ENCODE data around the gene KRTAP9-4. TPM values are rescaled to one million over a fixed set of nuclear protein-coding genes. Genes with fewer than 3 reads are reported as not detected.

The KRTAP9-4 gene
- total RNA-seq, 1 donor from 2014 or later: not detected

DNA sequence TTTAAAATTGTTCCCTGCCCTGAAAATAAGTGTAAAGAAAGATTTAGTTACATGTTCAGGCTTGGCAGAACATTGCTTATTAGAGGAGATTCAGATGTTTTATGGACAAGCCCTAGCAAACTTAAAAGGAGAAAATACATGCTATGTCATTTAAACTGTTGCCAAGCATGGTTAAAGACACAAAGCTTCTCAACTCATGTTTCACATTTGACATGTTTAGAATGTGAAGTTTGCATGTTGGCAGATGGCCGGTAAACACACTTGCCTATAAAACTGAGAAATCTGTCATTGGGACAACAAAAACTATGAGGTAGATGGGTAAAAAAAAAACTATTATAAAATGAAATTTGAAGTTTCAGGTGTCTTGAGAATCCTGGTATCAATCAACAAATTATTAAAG lies 47.4 kb downstream of the KRTAP9-4 start:
- no peak overlapping the region for H3K4me3 Mint-ChIP-seq (ENCODE audit: unreplicated experiment)
- DNase-seq (ENCODE audit: extremely low spot score, unreplicated experiment): no peak
- no peaks in the 10 kb centered on the region for H3K36me3 Mint-ChIP-seq (ENCODE audit: unreplicated experiment)
- no peak overlapping the region for H3K27ac Mint-ChIP-seq (ENCODE audit: unreplicated experiment)
- H3K27me3 Mint-ChIP-seq (ENCODE audit: unreplicated experiment): no peaks in the 10 kb centered on the region
- TF ChIP-seq, protein P1, sequence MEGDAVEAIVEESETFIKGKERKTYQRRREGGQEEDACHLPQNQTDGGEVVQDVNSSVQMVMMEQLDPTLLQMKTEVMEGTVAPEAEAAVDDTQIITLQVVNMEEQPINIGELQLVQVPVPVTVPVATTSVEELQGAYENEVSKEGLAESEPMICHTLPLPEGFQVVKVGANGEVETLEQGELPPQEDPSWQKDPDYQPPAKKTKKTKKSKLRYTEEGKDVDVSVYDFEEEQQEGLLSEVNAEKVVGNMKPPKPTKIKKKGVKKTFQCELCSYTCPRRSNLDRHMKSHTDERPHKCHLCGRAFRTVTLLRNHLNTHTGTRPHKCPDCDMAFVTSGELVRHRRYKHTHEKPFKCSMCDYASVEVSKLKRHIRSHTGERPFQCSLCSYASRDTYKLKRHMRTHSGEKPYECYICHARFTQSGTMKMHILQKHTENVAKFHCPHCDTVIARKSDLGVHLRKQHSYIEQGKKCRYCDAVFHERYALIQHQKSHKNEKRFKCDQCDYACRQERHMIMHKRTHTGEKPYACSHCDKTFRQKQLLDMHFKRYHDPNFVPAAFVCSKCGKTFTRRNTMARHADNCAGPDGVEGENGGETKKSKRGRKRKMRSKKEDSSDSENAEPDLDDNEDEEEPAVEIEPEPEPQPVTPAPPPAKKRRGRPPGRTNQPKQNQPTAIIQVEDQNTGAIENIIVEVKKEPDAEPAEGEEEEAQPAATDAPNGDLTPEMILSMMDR (IDR thresholded peaks at IDR 0.05): no peak
- no peaks in the 10 kb centered on the region for H3K9me3 Mint-ChIP-seq (ENCODE audit: unreplicated experiment)
- no peaks in the 10 kb centered on the region for H3K4me1 Mint-ChIP-seq (ENCODE audit: unreplicated experiment)

DNA sequence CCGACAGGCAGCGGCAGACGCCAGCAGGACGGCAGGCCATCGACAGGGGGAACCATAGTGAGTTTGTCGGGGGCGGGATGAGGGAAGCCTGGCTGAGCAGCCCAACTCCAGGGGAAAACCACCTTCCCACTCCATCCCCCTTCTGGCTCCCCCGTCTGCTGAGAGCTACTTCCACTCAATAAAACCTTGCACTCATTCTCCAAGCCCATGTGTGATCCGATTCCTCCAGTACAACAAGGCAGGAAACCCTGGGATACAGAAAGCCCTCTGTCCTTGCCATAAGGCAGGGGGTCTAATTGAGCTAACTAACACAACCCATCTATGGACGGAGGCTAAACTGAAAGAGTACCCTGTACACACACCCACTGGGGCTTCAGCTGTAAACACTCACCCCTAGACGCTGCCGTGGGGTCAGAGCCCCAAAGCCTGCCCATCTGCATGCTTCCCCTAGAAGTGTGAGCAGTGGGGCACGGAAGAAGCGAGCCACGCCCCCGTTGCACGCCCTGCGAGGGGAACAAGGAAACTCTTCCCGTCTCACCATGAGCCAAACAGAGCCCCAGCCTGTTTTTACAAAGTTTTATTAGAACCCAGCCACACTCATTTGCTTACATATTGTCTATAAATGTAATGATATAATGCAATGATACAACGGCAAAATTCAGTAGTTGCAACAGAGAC lies 49.1 kb downstream of the KRTAP9-4 start:
- Mint-ChIP-seq H3K9me3 (ENCODE audit: unreplicated experiment) (no peaks in the 10 kb centered on the region), H3K36me3 (ENCODE audit: unreplicated experiment) (no peaks in the 10 kb centered on the region), H3K4me1 (ENCODE audit: unreplicated experiment) (no peaks in the 10 kb centered on the region), H3K27me3 (ENCODE audit: unreplicated experiment) (no peaks in the 10 kb centered on the region), H3K27ac (ENCODE audit: unreplicated experiment) (no peak overlapping the region), H3K4me3 (ENCODE audit: unreplicated experiment) (no peak overlapping the region)
- no peak for DNase-seq (ENCODE audit: extremely low spot score, unreplicated experiment)
- TF ChIP-seq, protein P1 (IDR thresholded peaks at IDR 0.05): no peak

Other genes starting within 250 kb of the KRTAP9-4 start
- gene KRTAP3-2, start 249.8 kb upstream of the KRTAP9-4 start, total RNA-seq: not detected in 2 replicates
- gene KRTAP3-1, start 240.6 kb upstream of the KRTAP9-4 start, total RNA-seq: not detected in 2 replicates
- not detected in 2 replicates for gene KRTAP1-5, start 222.5 kb upstream of the KRTAP9-4 start, total RNA-seq
- not detected in 2 replicates for gene KRTAP1-4, start 219.5 kb upstream of the KRTAP9-4 start, total RNA-seq
- not detected in 2 replicates for gene KRTAP1-3, start 214.8 kb upstream of the KRTAP9-4 start, total RNA-seq
- not detected in 2 replicates for gene KRTAP1-1, start 208.2 kb upstream of the KRTAP9-4 start, total RNA-seq
- not detected in 2 replicates for gene KRTAP2-1, start 202.4 kb upstream of the KRTAP9-4 start, total RNA-seq
- gene KRTAP2-2, start 194.5 kb upstream of the KRTAP9-4 start, total RNA-seq: not detected in 2 replicates
- not detected in 2 replicates for gene KRTAP2-3, start 189.6 kb upstream of the KRTAP9-4 start, total RNA-seq
- gene KRTAP2-4, start 183.8 kb upstream of the KRTAP9-4 start, total RNA-seq: not detected in 2 replicates
- not detected in 2 replicates for gene KRTAP4-7, start 165.5 kb upstream of the KRTAP9-4 start, total RNA-seq
- not detected in 2 replicates for gene KRTAP4-8, start 151.5 kb upstream of the KRTAP9-4 start, total RNA-seq
- not detected in 2 replicates for gene KRTAP4-16, start 147.5 kb upstream of the KRTAP9-4 start, total RNA-seq
- not detected in 2 replicates for gene KRTAP4-9, start 144.3 kb upstream of the KRTAP9-4 start, total RNA-seq
- not detected in 2 replicates for gene KRTAP4-11, start 131.3 kb upstream of the KRTAP9-4 start, total RNA-seq
- gene KRTAP4-12, start 125.5 kb upstream of the KRTAP9-4 start, total RNA-seq: not detected in 2 replicates
- gene KRTAP4-6, start 109.1 kb upstream of the KRTAP9-4 start, total RNA-seq: not detected in 2 replicates
- not detected in 2 replicates for gene KRTAP4-5, start 99.9 kb upstream of the KRTAP9-4 start, total RNA-seq
- gene KRTAP4-4, start 88.9 kb upstream of the KRTAP9-4 start, total RNA-seq: not detected in 2 replicates
- gene KRTAP4-3, start 81.5 kb upstream of the KRTAP9-4 start, total RNA-seq: not detected in 2 replicates
- gene KRTAP4-2, start 71.5 kb upstream of the KRTAP9-4 start, total RNA-seq: not detected in 2 replicates
- gene KRTAP4-1, start 64.8 kb upstream of the KRTAP9-4 start, total RNA-seq: not detected in 2 replicates
- gene KRTAP9-1, start 59.8 kb upstream of the KRTAP9-4 start, total RNA-seq: not detected in 2 replicates
- not detected in 2 replicates for gene KRTAP9-2, start 23.0 kb upstream of the KRTAP9-4 start, total RNA-seq
- gene KRTAP9-3, start 17.2 kb upstream of the KRTAP9-4 start, total RNA-seq: not detected in 2 replicates
- not detected in 2 replicates for gene KRTAP9-8, start 11.7 kb upstream of the KRTAP9-4 start, total RNA-seq
- gene KRTAP9-9, start 5.7 kb downstream of the KRTAP9-4 start, total RNA-seq: not detected in 2 replicates
- not detected in 2 replicates for gene KRTAP9-6, start 15.7 kb downstream of the KRTAP9-4 start, total RNA-seq
- not detected in 2 replicates for gene KRTAP9-7, start 26.0 kb downstream of the KRTAP9-4 start, total RNA-seq
- not detected in 2 replicates for gene KRTAP29-1, start 53.2 kb downstream of the KRTAP9-4 start, total RNA-seq
- gene KRTAP16-1, start 59.6 kb downstream of the KRTAP9-4 start, total RNA-seq: not detected in 2 replicates
- not detected in 2 replicates for gene KRTAP17-1, start 66.0 kb downstream of the KRTAP9-4 start, total RNA-seq
- not detected in 2 replicates for gene KRT33A, start 101.1 kb downstream of the KRTAP9-4 start, total RNA-seq
- gene KRT33B, start 120.1 kb downstream of the KRTAP9-4 start, total RNA-seq: not detected in 2 replicates
- gene KRT34, start 132.6 kb downstream of the KRTAP9-4 start, total RNA-seq: not detected in 2 replicates
- gene KRT31, start 147.9 kb downstream of the KRTAP9-4 start, total RNA-seq: not detected in 2 replicates
- not detected in 2 replicates for gene KRT37, start 174.9 kb downstream of the KRTAP9-4 start, total RNA-seq
- gene KRT38, start 191.3 kb downstream of the KRTAP9-4 start, total RNA-seq: not detected in 2 replicates
- gene KRT32, start 217.7 kb downstream of the KRTAP9-4 start, total RNA-seq: not detected in 2 replicates
- gene KRT35, start 231.5 kb downstream of the KRTAP9-4 start, total RNA-seq: not detected in 2 replicates
- gene KRT36, start 240.2 kb downstream of the KRTAP9-4 start, total RNA-seq: not detected in 2 replicates

Measured in osteocyte (in vitro differentiated cells).